GM12878 (cell line): ENCODE data around the gene TMUB2. TPM values are rescaled to one million over a fixed set of nuclear protein-coding genes. Genes with fewer than 3 reads are reported as not detected.

ENCODE experiments used
- CBFB ChIP-seq: IDR thresholded peaks from 2 replicates; pipeline ENCODE4 v1.6.1; 2016; ENCODE audit warnings: antibody characterized with exemption, low read depth
- CHD2 ChIP-seq: IDR thresholded peaks from 2 replicates; pipeline ENCODE4 v1.6.1; 2011; ENCODE audit warnings: low read depth, low read length, improper control_type of control experiment, borderline replicate concordance
- ESRRA ChIP-seq: IDR thresholded peaks from 2 replicates; pipeline ENCODE4 v1.6.1; 2012; ENCODE audit warnings: mild to moderate bottlenecking, low read length, improper control_type of control experiment
- FOXK2 ChIP-seq: fragments of 450-650 bp; IDR thresholded peaks from 2 replicates; pipeline ENCODE4 v1.6.1; 2017; ENCODE audit warnings: mild to moderate bottlenecking, moderate library complexity
- NFXL1 ChIP-seq: fragments of 450-650 bp; IDR thresholded peaks from 2 replicates; pipeline ENCODE4 v1.6.1; 2017; ENCODE audit warnings: antibody characterized with exemption, mild to moderate bottlenecking, borderline replicate concordance
- NR2C1 ChIP-seq: fragments of 450-650 bp; IDR thresholded peaks from 2 replicates; pipeline ENCODE4 v1.6.1; 2017; ENCODE audit warnings: antibody characterized with exemption, mild to moderate bottlenecking, moderate library complexity
- POLR2AphosphoS5 ChIP-seq: IDR thresholded peaks from 2 replicates; pipeline ENCODE4 v1.6.1; 2011; ENCODE audit warnings: mild to moderate bottlenecking, low read length, inconsistent platforms
- TAF1 ChIP-seq: IDR thresholded peaks from 2 replicates; pipeline ENCODE4 v1.6.1; 2011; ENCODE audit warnings: mild to moderate bottlenecking, low read depth, low read length, borderline replicate concordance
- ZSCAN29 ChIP-seq: fragments of 450-650 bp; IDR thresholded peaks from 2 replicates; pipeline ENCODE4 v1.6.1; 2017; ENCODE audit warnings: mild to moderate bottlenecking, moderate library complexity
- polyA plus RNA-seq, 11 experiments: library from polyadenylated mRNA; depleted of rRNA in 4 of 11; unstranded in 6 of 11; stranded (reverse) in 5 of 11; fragments of >200 nt; fragmentation: Nextera tagmentation in 4 of 11; fragmentation: Illumina TruSeq in 1 of 11; extraction: Ambion mirVana in 4 of 11; extraction: Trizol in 1 of 11; gene quantifications; 1 replicate in 1 of 11; 2 replicates in 10 of 11; pipeline versions ENCODE4 v1.2.1 to v1.2.3, GENCODE V29; 2011 to 2016; ENCODE audit warnings: inconsistent platforms in 2 of 11, missing spikeins in 2 of 11, low read depth in 1 of 11
- total RNA-seq, 4 experiments: library from RNA; depleted of rRNA in 3 of 4; stranded (reverse); fragments of >200 nt in 3 of 4; fragmentation: Illumina TruSeq in 1 of 4; extraction: Trizol in 1 of 4; gene quantifications; 2 replicates each; pipeline versions ENCODE4 v1.2.1 to v1.2.3, GENCODE V29; 2013 to 2021
- TF ChIP-seq, protein P1 (sequence below): fragments of 450-650 bp; IDR thresholded peaks from 2 replicates; pipeline ENCODE4 v1.6.1; 2017; ENCODE audit warnings: mild to moderate bottlenecking, moderate library complexity
- TF ChIP-seq, protein P2 (sequence below): fragments of 150-350 bp; IDR thresholded peaks from 2 replicates; pipeline ENCODE4 v1.6.1; 2014; ENCODE audit warnings: mild to moderate bottlenecking, low read depth, low read length
- TF ChIP-seq, protein P3 (sequence below): fragments of 450-650 bp; IDR thresholded peaks from 2 replicates; pipeline ENCODE4 v1.6.1; 2017; ENCODE audit warnings: antibody characterized with exemption, mild to moderate bottlenecking, moderate library complexity
- TF ChIP-seq, protein P4 (sequence below): IDR thresholded peaks from 2 replicates; pipeline ENCODE4 v1.6.1; 2012; ENCODE audit warnings: low read depth, low read length, improper control_type of control experiment
- TF ChIP-seq, protein P5 (sequence below): fragments of 450-650 bp; IDR thresholded peaks from 2 replicates; pipeline ENCODE4 v1.6.1; 2016; ENCODE audit warnings: mild to moderate bottlenecking
- TF ChIP-seq, protein P6 (sequence below): fragments of 450-650 bp; formaldehyde crosslinking; IDR thresholded peaks from 2 replicates; pipeline ENCODE4 v1.5.0; 2022; ENCODE audit warnings: mild to moderate bottlenecking, missing genetic modification characterization

Gene TMUB2
- total and polyA plus RNA-seq, 10 of the 15 experiments (the other 5 are each of a cell fraction or from before 2014, with no cell fraction given): 4.3 to 34.0 (median 20.0) TPM

DNA sequence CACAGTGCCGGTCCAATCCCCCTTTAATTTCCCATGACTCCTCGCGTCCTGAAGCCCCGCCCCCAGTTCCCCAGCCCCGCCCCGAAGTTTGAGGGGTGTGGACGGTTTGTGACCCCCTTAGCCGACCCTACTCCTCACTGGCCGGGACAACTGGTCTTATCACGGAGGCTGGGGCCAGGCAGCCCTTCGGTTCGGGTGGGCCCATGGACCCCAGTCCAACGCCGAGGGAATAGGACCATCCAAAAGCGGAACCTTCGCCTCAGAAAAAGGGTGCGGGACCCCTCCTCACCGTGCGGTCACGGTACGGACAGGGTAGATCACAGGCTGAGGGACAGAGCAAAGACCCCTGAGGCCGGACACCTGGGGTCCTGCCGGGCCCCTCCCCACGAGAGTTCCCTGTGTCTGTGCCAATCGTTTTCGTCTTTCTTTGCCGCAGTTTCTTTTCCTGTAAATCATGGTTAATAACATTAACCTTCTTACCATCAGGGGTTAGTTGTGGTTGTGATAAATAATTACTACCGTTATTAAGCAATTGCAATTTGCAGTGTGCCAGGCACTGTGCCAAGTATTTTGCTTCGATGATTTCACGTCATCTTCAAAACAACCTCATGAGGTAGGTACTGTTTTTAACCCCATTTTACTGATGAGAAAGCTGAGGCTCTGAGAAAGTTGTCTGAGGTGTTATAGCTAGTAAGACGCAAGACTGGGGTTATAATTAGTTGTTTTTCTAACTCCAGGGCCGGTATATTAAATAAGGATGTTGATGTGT is 543 bp downstream of the TMUB2 start (continued):
- TF ChIP-seq, protein P1, sequence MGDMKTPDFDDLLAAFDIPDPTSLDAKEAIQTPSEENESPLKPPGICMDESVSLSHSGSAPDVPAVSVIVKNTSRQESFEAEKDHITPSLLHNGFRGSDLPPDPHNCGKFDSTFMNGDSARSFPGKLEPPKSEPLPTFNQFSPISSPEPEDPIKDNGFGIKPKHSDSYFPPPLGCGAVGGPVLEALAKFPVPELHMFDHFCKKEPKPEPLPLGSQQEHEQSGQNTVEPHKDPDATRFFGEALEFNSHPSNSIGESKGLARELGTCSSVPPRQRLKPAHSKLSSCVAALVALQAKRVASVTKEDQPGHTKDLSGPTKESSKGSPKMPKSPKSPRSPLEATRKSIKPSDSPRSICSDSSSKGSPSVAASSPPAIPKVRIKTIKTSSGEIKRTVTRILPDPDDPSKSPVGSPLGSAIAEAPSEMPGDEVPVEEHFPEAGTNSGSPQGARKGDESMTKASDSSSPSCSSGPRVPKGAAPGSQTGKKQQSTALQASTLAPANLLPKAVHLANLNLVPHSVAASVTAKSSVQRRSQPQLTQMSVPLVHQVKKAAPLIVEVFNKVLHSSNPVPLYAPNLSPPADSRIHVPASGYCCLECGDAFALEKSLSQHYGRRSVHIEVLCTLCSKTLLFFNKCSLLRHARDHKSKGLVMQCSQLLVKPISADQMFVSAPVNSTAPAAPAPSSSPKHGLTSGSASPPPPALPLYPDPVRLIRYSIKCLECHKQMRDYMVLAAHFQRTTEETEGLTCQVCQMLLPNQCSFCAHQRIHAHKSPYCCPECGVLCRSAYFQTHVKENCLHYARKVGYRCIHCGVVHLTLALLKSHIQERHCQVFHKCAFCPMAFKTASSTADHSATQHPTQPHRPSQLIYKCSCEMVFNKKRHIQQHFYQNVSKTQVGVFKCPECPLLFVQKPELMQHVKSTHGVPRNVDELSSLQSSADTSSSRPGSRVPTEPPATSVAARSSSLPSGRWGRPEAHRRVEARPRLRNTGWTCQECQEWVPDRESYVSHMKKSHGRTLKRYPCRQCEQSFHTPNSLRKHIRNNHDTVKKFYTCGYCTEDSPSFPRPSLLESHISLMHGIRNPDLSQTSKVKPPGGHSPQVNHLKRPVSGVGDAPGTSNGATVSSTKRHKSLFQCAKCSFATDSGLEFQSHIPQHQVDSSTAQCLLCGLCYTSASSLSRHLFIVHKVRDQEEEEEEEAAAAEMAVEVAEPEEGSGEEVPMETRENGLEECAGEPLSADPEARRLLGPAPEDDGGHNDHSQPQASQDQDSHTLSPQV: no peak
- peak; percentile 4 for TF ChIP-seq POLR2AphosphoS5
- TF ChIP-seq, protein P2, sequence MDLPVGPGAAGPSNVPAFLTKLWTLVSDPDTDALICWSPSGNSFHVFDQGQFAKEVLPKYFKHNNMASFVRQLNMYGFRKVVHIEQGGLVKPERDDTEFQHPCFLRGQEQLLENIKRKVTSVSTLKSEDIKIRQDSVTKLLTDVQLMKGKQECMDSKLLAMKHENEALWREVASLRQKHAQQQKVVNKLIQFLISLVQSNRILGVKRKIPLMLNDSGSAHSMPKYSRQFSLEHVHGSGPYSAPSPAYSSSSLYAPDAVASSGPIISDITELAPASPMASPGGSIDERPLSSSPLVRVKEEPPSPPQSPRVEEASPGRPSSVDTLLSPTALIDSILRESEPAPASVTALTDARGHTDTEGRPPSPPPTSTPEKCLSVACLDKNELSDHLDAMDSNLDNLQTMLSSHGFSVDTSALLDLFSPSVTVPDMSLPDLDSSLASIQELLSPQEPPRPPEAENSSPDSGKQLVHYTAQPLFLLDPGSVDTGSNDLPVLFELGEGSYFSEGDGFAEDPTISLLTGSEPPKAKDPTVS: no peak
- TF ChIP-seq CBFB: no peak
- no peak for TF ChIP-seq ZSCAN29
- no peak; the same call in 1 of the 2 replicates for TF ChIP-seq TAF1
- no peak for TF ChIP-seq NFXL1
- TF ChIP-seq, protein P3, sequence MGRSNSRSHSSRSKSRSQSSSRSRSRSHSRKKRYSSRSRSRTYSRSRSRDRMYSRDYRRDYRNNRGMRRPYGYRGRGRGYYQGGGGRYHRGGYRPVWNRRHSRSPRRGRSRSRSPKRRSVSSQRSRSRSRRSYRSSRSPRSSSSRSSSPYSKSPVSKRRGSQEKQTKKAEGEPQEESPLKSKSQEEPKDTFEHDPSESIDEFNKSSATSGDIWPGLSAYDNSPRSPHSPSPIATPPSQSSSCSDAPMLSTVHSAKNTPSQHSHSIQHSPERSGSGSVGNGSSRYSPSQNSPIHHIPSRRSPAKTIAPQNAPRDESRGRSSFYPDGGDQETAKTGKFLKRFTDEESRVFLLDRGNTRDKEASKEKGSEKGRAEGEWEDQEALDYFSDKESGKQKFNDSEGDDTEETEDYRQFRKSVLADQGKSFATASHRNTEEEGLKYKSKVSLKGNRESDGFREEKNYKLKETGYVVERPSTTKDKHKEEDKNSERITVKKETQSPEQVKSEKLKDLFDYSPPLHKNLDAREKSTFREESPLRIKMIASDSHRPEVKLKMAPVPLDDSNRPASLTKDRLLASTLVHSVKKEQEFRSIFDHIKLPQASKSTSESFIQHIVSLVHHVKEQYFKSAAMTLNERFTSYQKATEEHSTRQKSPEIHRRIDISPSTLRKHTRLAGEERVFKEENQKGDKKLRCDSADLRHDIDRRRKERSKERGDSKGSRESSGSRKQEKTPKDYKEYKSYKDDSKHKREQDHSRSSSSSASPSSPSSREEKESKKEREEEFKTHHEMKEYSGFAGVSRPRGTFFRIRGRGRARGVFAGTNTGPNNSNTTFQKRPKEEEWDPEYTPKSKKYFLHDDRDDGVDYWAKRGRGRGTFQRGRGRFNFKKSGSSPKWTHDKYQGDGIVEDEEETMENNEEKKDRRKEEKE: no peak
- no peak for TF ChIP-seq FOXK2
- TF ChIP-seq, protein P4, sequence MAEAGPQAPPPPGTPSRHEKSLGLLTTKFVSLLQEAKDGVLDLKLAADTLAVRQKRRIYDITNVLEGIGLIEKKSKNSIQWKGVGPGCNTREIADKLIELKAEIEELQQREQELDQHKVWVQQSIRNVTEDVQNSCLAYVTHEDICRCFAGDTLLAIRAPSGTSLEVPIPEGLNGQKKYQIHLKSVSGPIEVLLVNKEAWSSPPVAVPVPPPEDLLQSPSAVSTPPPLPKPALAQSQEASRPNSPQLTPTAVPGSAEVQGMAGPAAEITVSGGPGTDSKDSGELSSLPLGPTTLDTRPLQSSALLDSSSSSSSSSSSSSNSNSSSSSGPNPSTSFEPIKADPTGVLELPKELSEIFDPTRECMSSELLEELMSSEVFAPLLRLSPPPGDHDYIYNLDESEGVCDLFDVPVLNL: no peak
- TF ChIP-seq NR2C1: no peak
- TF ChIP-seq, protein P5, sequence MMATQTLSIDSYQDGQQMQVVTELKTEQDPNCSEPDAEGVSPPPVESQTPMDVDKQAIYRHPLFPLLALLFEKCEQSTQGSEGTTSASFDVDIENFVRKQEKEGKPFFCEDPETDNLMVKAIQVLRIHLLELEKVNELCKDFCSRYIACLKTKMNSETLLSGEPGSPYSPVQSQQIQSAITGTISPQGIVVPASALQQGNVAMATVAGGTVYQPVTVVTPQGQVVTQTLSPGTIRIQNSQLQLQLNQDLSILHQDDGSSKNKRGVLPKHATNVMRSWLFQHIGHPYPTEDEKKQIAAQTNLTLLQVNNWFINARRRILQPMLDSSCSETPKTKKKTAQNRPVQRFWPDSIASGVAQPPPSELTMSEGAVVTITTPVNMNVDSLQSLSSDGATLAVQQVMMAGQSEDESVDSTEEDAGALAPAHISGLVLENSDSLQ: no peak
- TF ChIP-seq, protein P6, sequence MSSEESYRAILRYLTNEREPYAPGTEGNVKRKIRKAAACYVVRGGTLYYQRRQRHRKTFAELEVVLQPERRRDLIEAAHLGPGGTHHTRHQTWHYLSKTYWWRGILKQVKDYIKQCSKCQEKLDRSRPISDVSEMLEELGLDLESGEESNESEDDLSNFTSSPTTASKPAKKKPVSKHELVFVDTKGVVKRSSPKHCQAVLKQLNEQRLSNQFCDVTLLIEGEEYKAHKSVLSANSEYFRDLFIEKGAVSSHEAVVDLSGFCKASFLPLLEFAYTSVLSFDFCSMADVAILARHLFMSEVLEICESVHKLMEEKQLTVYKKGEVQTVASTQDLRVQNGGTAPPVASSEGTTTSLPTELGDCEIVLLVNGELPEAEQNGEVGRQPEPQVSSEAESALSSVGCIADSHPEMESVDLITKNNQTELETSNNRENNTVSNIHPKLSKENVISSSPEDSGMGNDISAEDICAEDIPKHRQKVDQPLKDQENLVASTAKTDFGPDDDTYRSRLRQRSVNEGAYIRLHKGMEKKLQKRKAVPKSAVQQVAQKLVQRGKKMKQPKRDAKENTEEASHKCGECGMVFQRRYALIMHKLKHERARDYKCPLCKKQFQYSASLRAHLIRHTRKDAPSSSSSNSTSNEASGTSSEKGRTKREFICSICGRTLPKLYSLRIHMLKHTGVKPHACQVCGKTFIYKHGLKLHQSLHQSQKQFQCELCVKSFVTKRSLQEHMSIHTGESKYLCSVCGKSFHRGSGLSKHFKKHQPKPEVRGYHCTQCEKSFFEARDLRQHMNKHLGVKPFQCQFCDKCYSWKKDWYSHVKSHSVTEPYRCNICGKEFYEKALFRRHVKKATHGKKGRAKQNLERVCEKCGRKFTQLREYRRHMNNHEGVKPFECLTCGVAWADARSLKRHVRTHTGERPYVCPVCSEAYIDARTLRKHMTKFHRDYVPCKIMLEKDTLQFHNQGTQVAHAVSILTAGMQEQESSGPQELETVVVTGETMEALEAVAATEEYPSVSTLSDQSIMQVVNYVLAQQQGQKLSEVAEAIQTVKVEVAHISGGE (CRISPR knock-in tag): no peak
- no peak; the same call in 1 of the 2 replicates for TF ChIP-seq ESRRA
- TF ChIP-seq CHD2: no peak
